WTC11 (cell line): ENCODE data around the gene NFATC1. TPM values are rescaled to one million over a fixed set of nuclear protein-coding genes. Genes with fewer than 3 reads are reported as not detected.

Experiments
- ATAC-seq: fragments of 200-7000 bp; cut with Tn5 transposase; 2 replicates; pipeline ENCODE4 v1.10.0; 2021; ENCODE audit warnings: mild to moderate bottlenecking, moderate library complexity
- CTCF ChIA-PET: fragments of 300-600 bp; sonication (Branson Sonifier 250); formaldehyde crosslinking; loops from one replicate; lab custom pipeline; 2021; ENCODE audit warnings: antibody characterized with exemption; lab: Charles Lee
- POLR2A ChIA-PET: fragments of 350-600 bp; sonication (Branson Sonifier 250); formaldehyde crosslinking; loops from one replicate; lab custom pipeline; 2021; ENCODE audit warnings: antibody characterized with exemption; lab: Charles Lee
- DNase-seq: peaks from one replicate; pipeline ENCODE4 v3.0.0; 2021; ENCODE audit warnings: low spot score
- H3K27ac Mint-ChIP-seq: 2 replicates; pipeline ENCODE4 v1.8.0; 2021; ENCODE audit warnings: mixed read lengths
- H3K27me3 Mint-ChIP-seq: 2 replicates; pipeline ENCODE4 v1.8.0; 2021; ENCODE audit warnings: low read depth, mild to moderate bottlenecking, moderate library complexity, mixed read lengths
- H3K36me3 Mint-ChIP-seq: 2 replicates; pipeline ENCODE4 v1.8.0; 2021; ENCODE audit warnings: mixed read lengths
- H3K4me1 Mint-ChIP-seq: 2 replicates; pipeline ENCODE4 v1.8.0; 2022; ENCODE audit warnings: mixed read lengths
- H3K4me3 Mint-ChIP-seq: 2 replicates; pipeline ENCODE4 v1.8.0; 2021; ENCODE audit warnings: mild to moderate bottlenecking, moderate library complexity, mixed read lengths
- H3K9me3 Mint-ChIP-seq: 2 replicates; pipeline ENCODE4 v1.8.0; 2021; ENCODE audit warnings: mixed read lengths
- ATF1 ChIP-seq: sonication (generic); formaldehyde crosslinking; IDR thresholded peaks from 2 replicates; pipeline ENCODE4 v1.8.1; 2023; ENCODE audit warnings: mild to moderate bottlenecking, moderate library complexity, missing genetic modification reagents
- ATF3 ChIP-seq: sonication (generic); formaldehyde crosslinking; conservative IDR thresholded peaks from 2 replicates; pipeline ENCODE4 v1.8.1; 2022; ENCODE audit warnings: mild to moderate bottlenecking, missing genetic modification reagents
- ESRRA ChIP-seq: sonication (generic); formaldehyde crosslinking; IDR thresholded peaks from 2 replicates; pipeline ENCODE4 v1.8.1; 2022; ENCODE audit warnings: mild to moderate bottlenecking, missing genetic modification reagents, borderline replicate concordance
- FOXK1 ChIP-seq: sonication (generic); formaldehyde crosslinking; IDR thresholded peaks from 2 replicates; pipeline ENCODE4 v1.8.0; 2022; ENCODE audit warnings: mild to moderate bottlenecking, moderate library complexity, missing genetic modification reagents
- GABPB1 ChIP-seq: sonication (generic); formaldehyde crosslinking; IDR thresholded peaks from 2 replicates; pipeline ENCODE4 v1.8.1; 2023; ENCODE audit warnings: mild to moderate bottlenecking, missing genetic modification reagents
- HMGA2 ChIP-seq: fragments of 250-450 bp; sonication (Bioruptor Pico); IDR thresholded peaks from 2 replicates; pipeline ENCODE4 v1.4.0; 2021; ENCODE audit warnings: mild to moderate bottlenecking, moderate library complexity
- JUN ChIP-seq: sonication (generic); formaldehyde crosslinking; IDR thresholded peaks from 2 replicates; pipeline ENCODE4 v1.8.0; 2023; ENCODE audit warnings: mild to moderate bottlenecking, missing genetic modification reagents
- OVOL2 ChIP-seq: fragments of 250-450 bp; sonication (Bioruptor Pico); IDR thresholded peaks from 2 replicates; pipeline ENCODE4 v1.9.0; 2021; ENCODE audit warnings: mild to moderate bottlenecking, borderline replicate concordance
- ZNF138 ChIP-seq: sonication (generic); formaldehyde crosslinking; conservative IDR thresholded peaks from 2 replicates; pipeline ENCODE4 v1.8.1; 2022; ENCODE audit warnings: mild to moderate bottlenecking, moderate library complexity, missing genetic modification reagents
- ZNF317 ChIP-seq: sonication (generic); formaldehyde crosslinking; IDR thresholded peaks from 2 replicates; pipeline ENCODE4 v1.8.1; 2023; ENCODE audit warnings: low read depth, mild to moderate bottlenecking, moderate library complexity, missing genetic modification reagents, borderline replicate concordance
- ZNF423 ChIP-seq: fragments of 250-450 bp; sonication (Bioruptor Pico); IDR thresholded peaks from 2 replicates; pipeline ENCODE4 v2.1.2; 2022; ENCODE audit warnings: mild to moderate bottlenecking, moderate library complexity
- total RNA-seq: library from RNA; stranded (reverse); gene quantifications from 3 replicates; pipeline ENCODE4 v1.2.3, GENCODE V29; 2021
- TF ChIP-seq, protein P1 (sequence below): sonication (generic); formaldehyde crosslinking; IDR thresholded peaks from 2 replicates; pipeline ENCODE4 v1.8.1; 2022; ENCODE audit warnings: missing genetic modification reagents, borderline replicate concordance
- TF ChIP-seq, protein P2 (sequence below): fragments of 250-450 bp; sonication (Bioruptor Pico); IDR thresholded peaks from 2 replicates; pipeline ENCODE4 v1.9.0; 2021; ENCODE audit warnings: mild to moderate bottlenecking
- TF ChIP-seq, protein P3 (sequence below): fragments of 250-450 bp; sonication (Bioruptor Pico); IDR thresholded peaks from 2 replicates; pipeline ENCODE4 v1.8.0; 2021; ENCODE audit warnings: mild to moderate bottlenecking
- TF ChIP-seq, protein P4 (sequence below): sonication (generic); formaldehyde crosslinking; IDR thresholded peaks from 2 replicates; pipeline ENCODE4 v1.8.1; 2023; ENCODE audit warnings: mild to moderate bottlenecking, missing genetic modification reagents

Gene NFATC1
- total RNA-seq, 1 experiment from 2014 or later = 20.2 TPM

GRCh38 chr18:79361766-79362522 lies 33.8 kb upstream of the NFATC1 start (continued):
- TF ChIP-seq, protein P1, sequence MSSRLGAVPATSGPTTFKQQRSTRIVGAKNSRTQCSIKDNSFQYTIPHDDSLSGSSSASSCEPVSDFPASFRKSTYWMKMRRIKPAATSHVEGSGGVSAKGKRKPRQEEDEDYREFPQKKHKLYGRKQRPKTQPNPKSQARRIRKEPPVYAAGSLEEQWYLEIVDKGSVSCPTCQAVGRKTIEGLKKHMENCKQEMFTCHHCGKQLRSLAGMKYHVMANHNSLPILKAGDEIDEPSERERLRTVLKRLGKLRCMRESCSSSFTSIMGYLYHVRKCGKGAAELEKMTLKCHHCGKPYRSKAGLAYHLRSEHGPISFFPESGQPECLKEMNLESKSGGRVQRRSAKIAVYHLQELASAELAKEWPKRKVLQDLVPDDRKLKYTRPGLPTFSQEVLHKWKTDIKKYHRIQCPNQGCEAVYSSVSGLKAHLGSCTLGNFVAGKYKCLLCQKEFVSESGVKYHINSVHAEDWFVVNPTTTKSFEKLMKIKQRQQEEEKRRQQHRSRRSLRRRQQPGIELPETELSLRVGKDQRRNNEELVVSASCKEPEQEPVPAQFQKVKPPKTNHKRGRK = no peak
- TF ChIP-seq ZNF138 (CRISPR knock-in tag) (no peak), FOXK1 (CRISPR knock-in tag) (no peak), ESRRA (CRISPR knock-in tag) (no peak)
- TF ChIP-seq, protein P2, sequence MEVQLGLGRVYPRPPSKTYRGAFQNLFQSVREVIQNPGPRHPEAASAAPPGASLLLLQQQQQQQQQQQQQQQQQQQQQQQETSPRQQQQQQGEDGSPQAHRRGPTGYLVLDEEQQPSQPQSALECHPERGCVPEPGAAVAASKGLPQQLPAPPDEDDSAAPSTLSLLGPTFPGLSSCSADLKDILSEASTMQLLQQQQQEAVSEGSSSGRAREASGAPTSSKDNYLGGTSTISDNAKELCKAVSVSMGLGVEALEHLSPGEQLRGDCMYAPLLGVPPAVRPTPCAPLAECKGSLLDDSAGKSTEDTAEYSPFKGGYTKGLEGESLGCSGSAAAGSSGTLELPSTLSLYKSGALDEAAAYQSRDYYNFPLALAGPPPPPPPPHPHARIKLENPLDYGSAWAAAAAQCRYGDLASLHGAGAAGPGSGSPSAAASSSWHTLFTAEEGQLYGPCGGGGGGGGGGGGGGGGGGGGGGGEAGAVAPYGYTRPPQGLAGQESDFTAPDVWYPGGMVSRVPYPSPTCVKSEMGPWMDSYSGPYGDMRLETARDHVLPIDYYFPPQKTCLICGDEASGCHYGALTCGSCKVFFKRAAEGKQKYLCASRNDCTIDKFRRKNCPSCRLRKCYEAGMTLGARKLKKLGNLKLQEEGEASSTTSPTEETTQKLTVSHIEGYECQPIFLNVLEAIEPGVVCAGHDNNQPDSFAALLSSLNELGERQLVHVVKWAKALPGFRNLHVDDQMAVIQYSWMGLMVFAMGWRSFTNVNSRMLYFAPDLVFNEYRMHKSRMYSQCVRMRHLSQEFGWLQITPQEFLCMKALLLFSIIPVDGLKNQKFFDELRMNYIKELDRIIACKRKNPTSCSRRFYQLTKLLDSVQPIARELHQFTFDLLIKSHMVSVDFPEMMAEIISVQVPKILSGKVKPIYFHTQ (CRISPR knock-in tag) = no peak

- Mint-ChIP-seq H3K4me1 (peaks cover 10% of the 10 kb centered on the region), H3K36me3 (peaks cover 20% of the 10 kb centered on the region), H3K4me3 (no peak overlapping the region), H3K9me3 (peaks cover 6% of the 10 kb centered on the region), H3K27me3 (no peaks in the 10 kb centered on the region), H3K27ac (no peak overlapping the region)
- DNase-seq (no peak), ATAC-seq (no peak)
- TF ChIP-seq ATF1 (CRISPR knock-in tag) (no peak), JUN (CRISPR knock-in tag) (no peak), ZNF317 (CRISPR knock-in tag) (no peak), GABPB1 (no peak)
- CTCF ChIA-PET = no interaction called here
- POLR2A ChIA-PET = no interaction called here
Measured at GRCh38 chr18:79365701-79366100, 30.0 kb upstream of the NFATC1 start.

- ChIA-PET CTCF (no interaction called here), POLR2A (no interaction called here)
- DNase-seq (no peak), ATAC-seq (no peak)
- peaks cover 14% of the 10 kb centered on the region for H3K36me3 Mint-ChIP-seq
- no peak overlapping the region for H3K27ac Mint-ChIP-seq
- H3K4me3 Mint-ChIP-seq = no peak overlapping the region
- TF ChIP-seq, protein P3, sequence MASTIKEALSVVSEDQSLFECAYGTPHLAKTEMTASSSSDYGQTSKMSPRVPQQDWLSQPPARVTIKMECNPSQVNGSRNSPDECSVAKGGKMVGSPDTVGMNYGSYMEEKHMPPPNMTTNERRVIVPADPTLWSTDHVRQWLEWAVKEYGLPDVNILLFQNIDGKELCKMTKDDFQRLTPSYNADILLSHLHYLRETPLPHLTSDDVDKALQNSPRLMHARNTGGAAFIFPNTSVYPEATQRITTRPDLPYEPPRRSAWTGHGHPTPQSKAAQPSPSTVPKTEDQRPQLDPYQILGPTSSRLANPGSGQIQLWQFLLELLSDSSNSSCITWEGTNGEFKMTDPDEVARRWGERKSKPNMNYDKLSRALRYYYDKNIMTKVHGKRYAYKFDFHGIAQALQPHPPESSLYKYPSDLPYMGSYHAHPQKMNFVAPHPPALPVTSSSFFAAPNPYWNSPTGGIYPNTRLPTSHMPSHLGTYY (CRISPR knock-in tag) = no peak
- TF ChIP-seq OVOL2 (CRISPR knock-in tag) = no peak
- peaks cover 10% of the 10 kb centered on the region for H3K4me1 Mint-ChIP-seq
- H3K27me3 Mint-ChIP-seq = no peaks in the 10 kb centered on the region
- H3K9me3 Mint-ChIP-seq = peaks cover 6% of the 10 kb centered on the region
Measured at GRCh38 chr18:79366177-79367094, 29.3 kb upstream of the NFATC1 start.

- H3K4me3 Mint-ChIP-seq = no peak overlapping the region
- H3K27ac Mint-ChIP-seq = no peak overlapping the region
- H3K4me1 Mint-ChIP-seq = peaks cover 1% of the 10 kb centered on the region; the same call in 1 of the 2 replicates
- DNase-seq (no peak), ATAC-seq (no peak)
- POLR2A ChIA-PET = no interaction called here
- peaks cover 14% of the 10 kb centered on the region for H3K36me3 Mint-ChIP-seq
- H3K9me3 Mint-ChIP-seq = peaks cover 6% of the 10 kb centered on the region
- H3K27me3 Mint-ChIP-seq = no peaks in the 10 kb centered on the region
- CTCF ChIA-PET = no interaction called here
- TF ChIP-seq ZNF423 = no peak
- TF ChIP-seq, protein P4, sequence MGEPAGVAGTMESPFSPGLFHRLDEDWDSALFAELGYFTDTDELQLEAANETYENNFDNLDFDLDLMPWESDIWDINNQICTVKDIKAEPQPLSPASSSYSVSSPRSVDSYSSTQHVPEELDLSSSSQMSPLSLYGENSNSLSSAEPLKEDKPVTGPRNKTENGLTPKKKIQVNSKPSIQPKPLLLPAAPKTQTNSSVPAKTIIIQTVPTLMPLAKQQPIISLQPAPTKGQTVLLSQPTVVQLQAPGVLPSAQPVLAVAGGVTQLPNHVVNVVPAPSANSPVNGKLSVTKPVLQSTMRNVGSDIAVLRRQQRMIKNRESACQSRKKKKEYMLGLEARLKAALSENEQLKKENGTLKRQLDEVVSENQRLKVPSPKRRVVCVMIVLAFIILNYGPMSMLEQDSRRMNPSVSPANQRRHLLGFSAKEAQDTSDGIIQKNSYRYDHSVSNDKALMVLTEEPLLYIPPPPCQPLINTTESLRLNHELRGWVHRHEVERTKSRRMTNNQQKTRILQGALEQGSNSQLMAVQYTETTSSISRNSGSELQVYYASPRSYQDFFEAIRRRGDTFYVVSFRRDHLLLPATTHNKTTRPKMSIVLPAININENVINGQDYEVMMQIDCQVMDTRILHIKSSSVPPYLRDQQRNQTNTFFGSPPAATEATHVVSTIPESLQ = no peak
- no peak for TF ChIP-seq ATF3
- TF ChIP-seq HMGA2 = no peak
Measured at GRCh38 chr18:79367480-79367879, 28.2 kb upstream of the NFATC1 start.
